Endothelial cell of umbilical vein (primary cell): ENCODE measurements around the gene PPM1L. TPM values are rescaled to one million over a fixed set of nuclear protein-coding genes. Genes with fewer than 3 reads are reported as not detected.

Source experiments
- BruUV-seq: library from RNA; stranded (reverse); fragments of 400-500 nt; replicated peaks from 2 replicates; lab custom pipeline; 2021; lab: Mats Ljungman, UMichigan
- CTCF ChIA-PET: fragments of 300-600, 350-600 bp; sonication (Branson Sonifier 250); formaldehyde crosslinking; loops from one replicate; lab custom pipeline; 2021; ENCODE audit warnings: antibody characterized with exemption, inconsistent platforms; lab: Charles Lee
- POLR2A ChIA-PET: fragments of 300-600, 350-600 bp; sonication (Branson Sonifier 250); formaldehyde crosslinking; loops from one replicate; lab custom pipeline; 2021; ENCODE audit warnings: antibody characterized with exemption, inconsistent platforms; lab: Charles Lee
- DNase-seq: peaks from one replicate; pipeline ENCODE4 v3.0.0-alpha.2; 2011; ENCODE audit warnings: low read depth, low spot score
- FAIRE-seq: peaks from 2 replicates; lab custom pipeline; 2011; peaks lifted over from hg19 to GRCh38; lab: Jason Lieb, UNC
- H2AFZ ChIP-seq: 2 replicates; pipeline ENCODE4 v1.6.0; 2012; ENCODE audit warnings: low read depth, low read length, control low read depth, inconsistent platforms
- H3K27ac ChIP-seq: 2 replicates; pipeline ENCODE4 v1.5.1; 2011; ENCODE audit warnings: low read depth, mild to moderate bottlenecking, control low read depth, low read length, moderate library complexity; ENCODE audit not compliant: insufficient read depth
- H3K27me3 ChIP-seq, 2 experiments: 2 replicates each; pipeline versions ENCODE4 v1.6.0 to v1.6.1; 2011; ENCODE audit warnings: low read length in 2 of 2, mixed read lengths in 1 of 2; ENCODE audit not compliant: control insufficient read depth in 2 of 2, insufficient read depth in 2 of 2
- H3K36me3 ChIP-seq, 2 experiments: 2 replicates in 1 of 2; 3 replicates in 1 of 2; pipeline ENCODE4 v1.5.1; 2011; ENCODE audit warnings: low read length in 2 of 2, mild to moderate bottlenecking in 1 of 2, moderate library complexity in 1 of 2; ENCODE audit not compliant: control insufficient read depth in 2 of 2, insufficient read depth in 2 of 2; ENCODE audit errors: extremely low read depth in 1 of 2
- H3K4me1 ChIP-seq: 3 replicates; pipeline ENCODE4 v1.5.1; 2011; ENCODE audit warnings: mild to moderate bottlenecking, low read length; ENCODE audit not compliant: control insufficient read depth, insufficient read depth; ENCODE audit errors: extremely low read depth
- H3K4me2 ChIP-seq: 2 replicates; pipeline ENCODE4 v1.6.1; 2011; ENCODE audit warnings: low read length, control low read depth, mixed read lengths; ENCODE audit not compliant: insufficient read depth
- H3K4me3 ChIP-seq, 3 experiments: fragments of 200-600 bp in 1 of 3; sonication (generic), shearing (Covaris generic) in 1 of 3; replicated peaks in 1 of 3; 2 replicates each; pipeline ENCODE4 v1.5.1; 2011 to 2016; ENCODE audit warnings: control low read depth in 3 of 3, low read length in 3 of 3, mild to moderate bottlenecking in 2 of 3, inconsistent platforms in 1 of 3, low read depth in 1 of 3, moderate library complexity in 1 of 3; ENCODE audit not compliant: insufficient read depth in 1 of 3
- H3K79me2 ChIP-seq: 2 replicates; pipeline ENCODE4 v1.6.0; 2012; ENCODE audit warnings: low read length, inconsistent platforms; ENCODE audit not compliant: control insufficient read depth, insufficient read depth
- H3K9ac ChIP-seq: replicated peaks from 2 replicates; pipeline ENCODE3; 2011; ENCODE audit warnings: low read length, control low read depth; ENCODE audit not compliant: insufficient read depth; ENCODE audit errors: extremely low read depth
- H3K9me1 ChIP-seq: replicated peaks from 3 replicates; pipeline ENCODE4 v1.6.0; 2011; ENCODE audit warnings: mild to moderate bottlenecking, low read length; ENCODE audit not compliant: control insufficient read depth, insufficient read depth; ENCODE audit errors: extremely low read depth
- H3K9me3 ChIP-seq: replicated peaks from 2 replicates; pipeline ENCODE4 v1.5.1; 2012; ENCODE audit warnings: low read length, inconsistent platforms; ENCODE audit not compliant: control insufficient read depth, insufficient read depth
- H4K20me1 ChIP-seq: replicated peaks from 2 replicates; pipeline ENCODE3; 2011; ENCODE audit warnings: mild to moderate bottlenecking, low read length; ENCODE audit not compliant: control insufficient read depth, insufficient read depth; ENCODE audit errors: extremely low read depth
- CTCF ChIP-seq, 2 donors: IDR thresholded peaks; 1 replicate in 1 of 2; 2 replicates in 1 of 2; pipeline ENCODE4 v1.5.1; 2011; ENCODE audit warnings: low read length in 2 of 2, mild to moderate bottlenecking in 2 of 2, moderate library complexity in 2 of 2, control low read depth in 1 of 2, inconsistent platforms in 1 of 2, low read depth in 1 of 2; ENCODE audit not compliant: insufficient read depth in 1 of 2; ENCODE audit errors: extremely low read depth in 1 of 2
- EZH2 ChIP-seq: IDR thresholded peaks from 2 replicates; pipeline ENCODE4 v1.6.1; 2012; ENCODE audit warnings: borderline replicate concordance, low read depth, mild to moderate bottlenecking, moderate library complexity, low read length, inconsistent platforms; ENCODE audit not compliant: severe bottlenecking
- FOS ChIP-seq: IDR thresholded peaks from 2 replicates; pipeline ENCODE4 v1.6.1; 2011; ENCODE audit warnings: mild to moderate bottlenecking, low read length, moderate library complexity, borderline replicate concordance; ENCODE audit not compliant: insufficient read depth
- GATA2 ChIP-seq: IDR thresholded peaks from 2 replicates; pipeline ENCODE4 v1.7.0; 2011; ENCODE audit warnings: low read depth, mild to moderate bottlenecking, moderate library complexity, mixed read lengths, low read length; ENCODE audit not compliant: insufficient read length, insufficient read depth
- JUN ChIP-seq: IDR thresholded peaks from 2 replicates; pipeline ENCODE4 v1.6.1; 2011; ENCODE audit warnings: borderline replicate concordance, low read depth; ENCODE audit not compliant: insufficient read length, insufficient read depth
- MAX ChIP-seq: IDR thresholded peaks from 2 replicates; pipeline ENCODE4 v1.6.1; 2011; ENCODE audit not compliant: insufficient read depth, insufficient read length
- POLR2A ChIP-seq: IDR thresholded peaks from 2 replicates; pipeline ENCODE4 v1.6.1; 2012; ENCODE audit warnings: low read depth, mild to moderate bottlenecking, control low read depth, low read length
- POLR2AphosphoS5 ChIP-seq: IDR thresholded peaks from 2 replicates; pipeline ENCODE4 v1.6.1; 2012; ENCODE audit warnings: low read depth, mild to moderate bottlenecking, control low read depth, low read length, moderate library complexity; ENCODE audit not compliant: insufficient read depth
- dilution Hi-C: fragments of 300-500 bp; cut with MboI; formaldehyde crosslinking; loops from one replicate; pipeline ENCODE4 v1.15.0; 2019; ENCODE audit warnings: low sequenced_read_pairs; ENCODE audit not compliant: extremely low pct_ligation_motif_present
- intact Hi-C: fragments of 100-400 bp; cut with micrococcal nuclease; formaldehyde crosslinking; loops from one replicate; pipeline ENCODE4 v1.10.0; 2022
- polyA plus RNA-seq, 4 experiments: library from polyadenylated mRNA; depleted of rRNA in 3 of 4; stranded (reverse) in 3 of 4; unstranded in 1 of 4; fragments of >200 nt; gene quantifications; 2 replicates each; pipeline versions ENCODE4 v1.2.1 to v1.2.3, GENCODE V29; 2011 to 2012; ENCODE audit warnings: missing spikeins in 1 of 4
- total RNA-seq: library from RNA; stranded (reverse); gene quantifications from 2 replicates; pipeline ENCODE4 v1.2.3, GENCODE V29; 2021

The PPM1L gene
- total and polyA plus RNA-seq, 2 donors (not counting 3 experiments of a cell fraction or from before 2014, with no cell fraction given), result 0.63 to 2.9 TPM

GRCh38 chr3:161081633-161082032, 325.6 kb downstream of the PPM1L start:
- H3K27me3 ChIP-seq, result no peaks in the 10 kb centered on the region
- dilution Hi-C loops, result no loop called here
- H3K4me2 ChIP-seq, result peak overlapping the region; percentile 19
- no TSS peak for BruUV-seq
- H4K20me1 ChIP-seq, result no peaks in the 10 kb centered on the region
- TF ChIP-seq JUN (no peak), EZH2 (no peak), CTCF (IDR thresholded peaks at IDR 0.05; ENCODE audit: extremely low read depth in 1 of 2, insufficient read depth in 1 of 2, low read depth in 1 of 2, low read length in 2 of 2) (no peak), POLR2AphosphoS5 (no peak)
- H3K79me2 ChIP-seq, result no peaks in the 10 kb centered on the region
- FAIRE-seq (no peak), DNase-seq (no peak)
- ChIA-PET CTCF (interaction anchor here (1.0 to 3.0 kb wide), 3 partner anchors 12 to 193 kb away, joined by 3 to 8 read pairs (median 4); no protein-coding TSS in a partner anchor), POLR2A (no interaction called here)
- intact Hi-C loops, result no loop called here
- H3K9ac ChIP-seq, result no peak overlapping the region
- H3K4me1 ChIP-seq, result peaks cover 23% of the 10 kb centered on the region
- H3K36me3 ChIP-seq, result peaks cover 0 to 8% of the 10 kb centered on the region in 2 experiments
- no peaks in the 10 kb centered on the region for H3K9me3 ChIP-seq
- H2AFZ ChIP-seq, result peak overlapping the region; percentile 45
- H3K9me1 ChIP-seq, result no peaks in the 10 kb centered on the region
- no peak overlapping the region for H3K27ac ChIP-seq
- H3K4me3 ChIP-seq, result no peak overlapping the region

GRCh38 chr3:161082063-161082462, 326.0 kb downstream of the PPM1L start:
- peaks cover 23% of the 10 kb centered on the region for H3K4me1 ChIP-seq
- peak; percentile 22 for DNase-seq
- H3K27ac ChIP-seq, result no peak overlapping the region
- ChIA-PET CTCF (interaction anchor here (1.0 to 3.0 kb wide), 3 partner anchors 12 to 192 kb away, joined by 3 to 8 read pairs (median 4); no protein-coding TSS in a partner anchor), POLR2A (interaction anchor here (1.5 kb wide), 1 partner anchor 12 kb away, joined by 6 read pairs; no protein-coding TSS in a partner anchor)
- H3K4me3 ChIP-seq, result no peak overlapping the region
- H4K20me1 ChIP-seq, result no peaks in the 10 kb centered on the region
- H3K9me1 ChIP-seq, result no peaks in the 10 kb centered on the region
- no peaks in the 10 kb centered on the region for H3K79me2 ChIP-seq
- no peak for FAIRE-seq
- intact Hi-C loops (no loop called here), dilution Hi-C loops (no loop called here)
- TF ChIP-seq FOS (no peak), MAX (no peak), JUN (no peak), POLR2A (no peak), POLR2AphosphoS5 (no peak), CTCF (IDR thresholded peaks at IDR 0.05; ENCODE audit: extremely low read depth in 1 of 2, insufficient read depth in 1 of 2, low read depth in 1 of 2, low read length in 2 of 2) (no peak), GATA2 (no peak)
- peak overlapping the region; percentile 45 for H2AFZ ChIP-seq
- no peak overlapping the region for H3K9ac ChIP-seq
- BruUV-seq, result no TSS peak
- H3K4me2 ChIP-seq, result peak overlapping the region; percentile 19
- peaks cover 0 to 9% of the 10 kb centered on the region in 2 experiments for H3K36me3 ChIP-seq
- no peaks in the 10 kb centered on the region for H3K9me3 ChIP-seq
- H3K27me3 ChIP-seq, result no peaks in the 10 kb centered on the region
